ENCODE data around the gene TSC2.

DNA sequence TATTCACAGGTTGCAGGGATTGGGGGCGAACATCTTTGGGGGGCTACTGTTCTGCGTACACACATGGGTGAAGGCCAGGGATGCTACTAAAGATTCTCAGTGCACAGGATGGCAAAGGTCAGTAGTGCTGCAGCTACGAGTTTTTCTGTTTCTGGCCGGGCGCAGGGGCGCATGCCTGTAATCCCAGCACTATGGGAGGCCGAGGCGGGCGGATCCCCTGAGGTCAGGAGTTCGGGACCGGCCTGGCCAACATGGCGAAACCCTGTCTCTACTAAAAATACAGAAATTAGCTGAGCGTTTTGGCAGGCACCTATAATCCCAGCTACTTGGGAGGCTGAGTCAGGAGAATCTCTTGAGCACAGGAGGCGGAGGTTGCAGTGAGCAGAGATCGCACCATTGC lies 34.3 kb upstream of the TSC2 start:
- TF ChIP-seq, protein P1, sequence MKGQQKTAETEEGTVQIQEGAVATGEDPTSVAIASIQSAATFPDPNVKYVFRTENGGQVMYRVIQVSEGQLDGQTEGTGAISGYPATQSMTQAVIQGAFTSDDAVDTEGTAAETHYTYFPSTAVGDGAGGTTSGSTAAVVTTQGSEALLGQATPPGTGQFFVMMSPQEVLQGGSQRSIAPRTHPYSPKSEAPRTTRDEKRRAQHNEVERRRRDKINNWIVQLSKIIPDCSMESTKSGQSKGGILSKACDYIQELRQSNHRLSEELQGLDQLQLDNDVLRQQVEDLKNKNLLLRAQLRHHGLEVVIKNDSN (IDR thresholded peaks at IDR 0.05): no peak
- TF ChIP-seq, protein P2, sequence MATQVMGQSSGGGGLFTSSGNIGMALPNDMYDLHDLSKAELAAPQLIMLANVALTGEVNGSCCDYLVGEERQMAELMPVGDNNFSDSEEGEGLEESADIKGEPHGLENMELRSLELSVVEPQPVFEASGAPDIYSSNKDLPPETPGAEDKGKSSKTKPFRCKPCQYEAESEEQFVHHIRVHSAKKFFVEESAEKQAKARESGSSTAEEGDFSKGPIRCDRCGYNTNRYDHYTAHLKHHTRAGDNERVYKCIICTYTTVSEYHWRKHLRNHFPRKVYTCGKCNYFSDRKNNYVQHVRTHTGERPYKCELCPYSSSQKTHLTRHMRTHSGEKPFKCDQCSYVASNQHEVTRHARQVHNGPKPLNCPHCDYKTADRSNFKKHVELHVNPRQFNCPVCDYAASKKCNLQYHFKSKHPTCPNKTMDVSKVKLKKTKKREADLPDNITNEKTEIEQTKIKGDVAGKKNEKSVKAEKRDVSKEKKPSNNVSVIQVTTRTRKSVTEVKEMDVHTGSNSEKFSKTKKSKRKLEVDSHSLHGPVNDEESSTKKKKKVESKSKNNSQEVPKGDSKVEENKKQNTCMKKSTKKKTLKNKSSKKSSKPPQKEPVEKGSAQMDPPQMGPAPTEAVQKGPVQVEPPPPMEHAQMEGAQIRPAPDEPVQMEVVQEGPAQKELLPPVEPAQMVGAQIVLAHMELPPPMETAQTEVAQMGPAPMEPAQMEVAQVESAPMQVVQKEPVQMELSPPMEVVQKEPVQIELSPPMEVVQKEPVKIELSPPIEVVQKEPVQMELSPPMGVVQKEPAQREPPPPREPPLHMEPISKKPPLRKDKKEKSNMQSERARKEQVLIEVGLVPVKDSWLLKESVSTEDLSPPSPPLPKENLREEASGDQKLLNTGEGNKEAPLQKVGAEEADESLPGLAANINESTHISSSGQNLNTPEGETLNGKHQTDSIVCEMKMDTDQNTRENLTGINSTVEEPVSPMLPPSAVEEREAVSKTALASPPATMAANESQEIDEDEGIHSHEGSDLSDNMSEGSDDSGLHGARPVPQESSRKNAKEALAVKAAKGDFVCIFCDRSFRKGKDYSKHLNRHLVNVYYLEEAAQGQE (IDR thresholded peaks at IDR 0.05; ENCODE audit: low read depth): no peak
- TF ChIP-seq TAF1 (IDR thresholded peaks at IDR 0.05; ENCODE audit: low read depth): no peak
